CD4-positive, alpha-beta T cell (primary cell): ENCODE measurements around the gene SH3RF3. TPM values are rescaled to one million over a fixed set of nuclear protein-coding genes. Genes with fewer than 3 reads are reported as not detected.
A peak's percentile ranks its signal among the peaks of the same experiment; 100 is the strongest.

ENCODE experiments used
- ATAC-seq: fragments of 200-7000 bp; cut with Tn5 transposase; one replicate; pipeline ENCODE4 v1.10.0; 2022; ENCODE audit warnings: mild to moderate bottlenecking; ENCODE audit not compliant: poor library complexity
- CTCF ChIA-PET: fragments of 350-600 bp; sonication (Branson Sonifier 250); formaldehyde crosslinking; loops from one replicate; lab custom pipeline; 2021; ENCODE audit warnings: antibody characterized with exemption, inconsistent platforms; lab: Charles Lee
- POLR2A ChIA-PET: fragments of 350-600 bp; sonication (Branson Sonifier 250); formaldehyde crosslinking; loops from one replicate; lab custom pipeline; 2021; ENCODE audit warnings: antibody characterized with exemption, inconsistent platforms; lab: Charles Lee
- DNase-seq, 14 experiments: peaks; one replicate each; pipeline ENCODE4 v3.0.0-alpha.2; 2013 to 2020; ENCODE audit warnings: mixed read lengths in 2 of 14
- H3K27ac ChIP-seq, 2 donors: one replicate each; pipeline versions ENCODE4 v1.5.1 to v1.7.0; 2013; ENCODE audit warnings: low read length in 2 of 2, low read depth in 1 of 2, mild to moderate bottlenecking in 1 of 2
- H3K27me3 ChIP-seq, 2 experiments: 1 replicate in 1 of 2; 2 replicates in 1 of 2; pipeline versions ENCODE4 v1.6.1 to v1.7.0; 2013; ENCODE audit warnings: low read length in 2 of 2, control low read depth in 1 of 2, mild to moderate bottlenecking in 1 of 2, moderate library complexity in 1 of 2; ENCODE audit not compliant: insufficient read depth in 2 of 2, control insufficient read depth in 1 of 2
- H3K36me3 ChIP-seq: one replicate; pipeline ENCODE4 v1.6.1; 2013; ENCODE audit warnings: low read length, control low read depth; ENCODE audit not compliant: insufficient read depth
- H3K4me1 ChIP-seq: one replicate; pipeline ENCODE4 v1.6.1; 2013; ENCODE audit warnings: low read length, control low read depth; ENCODE audit not compliant: insufficient read depth
- H3K4me3 ChIP-seq: one replicate; pipeline ENCODE4 v1.5.1; 2013; ENCODE audit warnings: mild to moderate bottlenecking, low read length, moderate library complexity
- H3K9me3 ChIP-seq, 2 experiments: 1 replicate in 1 of 2; 2 replicates in 1 of 2; pipeline versions ENCODE4 v1.6.1 to v1.7.0; 2013; ENCODE audit warnings: low read length in 2 of 2, mild to moderate bottlenecking in 2 of 2, control low read depth in 1 of 2, moderate library complexity in 1 of 2; ENCODE audit not compliant: control insufficient read depth in 1 of 2, insufficient read depth in 1 of 2
- H3K27ac Mint-ChIP-seq: one replicate; pipeline ENCODE4 v1.8.0; 2020; ENCODE audit warnings: mixed read lengths
- H3K27me3 Mint-ChIP-seq: one replicate; pipeline ENCODE4 v1.8.0; 2021; ENCODE audit warnings: mixed read lengths
- H3K36me3 Mint-ChIP-seq: one replicate; pipeline ENCODE4 v1.8.0; 2021; ENCODE audit warnings: low read depth, mixed read lengths
- H3K4me1 Mint-ChIP-seq: one replicate; pipeline ENCODE4 v1.8.0; 2021; ENCODE audit warnings: low read depth, mixed read lengths
- H3K4me3 Mint-ChIP-seq: one replicate; pipeline ENCODE4 v1.8.0; 2020; ENCODE audit warnings: mild to moderate bottlenecking, mixed read lengths
- H3K9me3 Mint-ChIP-seq: one replicate; pipeline ENCODE4 v1.8.0; 2020; ENCODE audit warnings: mixed read lengths
- CTCF ChIP-seq: fragments of 200-600 bp; IDR thresholded peaks from one replicate; pipeline ENCODE4 v1.8.0; 2022; ENCODE audit warnings: antibody characterized with exemption, mild to moderate bottlenecking
- intact Hi-C, 2 experiments: fragments of 100-400 bp; cut with DNase I in 1 of 2; cut with micrococcal nuclease in 1 of 2; formaldehyde crosslinking; loops; one replicate each; pipeline versions ENCODE4 v1.15.1 to v1.9.0; 2023 to 2025; cut with DNase I, micrococcal nuclease
- microRNA-seq: library from miRNA; unstranded; fragments of <30 nt; microRNA quantifications from one replicate; pipeline ENCODE4 v1.2.0, GENCODE V29; 2021; ENCODE audit warnings: borderline microRNAs expressed, borderline replicate concordance
- total RNA-seq, 174 experiments: library from RNA in 2 of 174; stranded (reverse) in 2 of 174; gene quantifications; one replicate each; pipeline ENCODE4 v1.2.3 and lab custom pipeline; 2021 to 2026

SH3RF3 gene
- total RNA-seq, 2 experiments from 2014 or later, result 5.2 to 5.9 TPM

GRCh38 chr2:109545828-109546713 lies 417.1 kb downstream of the SH3RF3 start:
- Histone ChIP-seq H3K4me3 (no peak overlapping the region), H3K27ac (no peak overlapping the region), H3K4me1 (no peaks in the 10 kb centered on the region), H3K9me3 (no peaks in the 10 kb centered on the region), H3K36me3 (no peaks in the 10 kb centered on the region), H3K27me3 (no peaks in the 10 kb centered on the region)
- ChIA-PET POLR2A (interaction anchor here (0.6 to 1.2 kb wide), 2 partner anchors 68 to 645 kb away, joined by 3 to 4 read pairs; partner anchors contain the start of gene SOWAHC), CTCF (interaction anchor here (0.9 to 2.0 kb wide), 6 partner anchors 10 to 611 kb away, joined by 3 to 7 read pairs (median 6); no protein-coding TSS in a partner anchor)
- DNase-seq, result peak in 13 of 14 experiments; percentile 25 to 71 (median 46)
- Mint-ChIP-seq H3K4me3 (no peak overlapping the region), H3K27me3 (peaks cover 7% of the 10 kb centered on the region), H3K9me3 (no peaks in the 10 kb centered on the region), H3K36me3 (no peaks in the 10 kb centered on the region), H3K4me1 (no peaks in the 10 kb centered on the region), H3K27ac (no peak overlapping the region)
- intact Hi-C loops, result loop anchor here in 1 of 2 experiments (5.0 kb wide), 1 partner anchor 186 kb away; no protein-coding TSS in a partner anchor
- ATAC-seq, result peak; percentile 90
- TF ChIP-seq CTCF, result peak; percentile 87

GRCh38 chr2:109547280-109547679 lies 418.3 kb downstream of the SH3RF3 start:
- no peaks in the 10 kb centered on the region for H3K27me3 ChIP-seq
- no peak for ATAC-seq
- H3K4me3 ChIP-seq, result no peak overlapping the region
- no peak for DNase-seq
- H3K36me3 ChIP-seq, result no peaks in the 10 kb centered on the region
- TF ChIP-seq CTCF, result no peak
- no peaks in the 10 kb centered on the region for H3K4me1 ChIP-seq
- H3K9me3 ChIP-seq, result no peaks in the 10 kb centered on the region
- no peak overlapping the region for H3K27ac Mint-ChIP-seq
- H3K9me3 Mint-ChIP-seq, result no peaks in the 10 kb centered on the region
- H3K4me1 Mint-ChIP-seq, result no peaks in the 10 kb centered on the region
- no peaks in the 10 kb centered on the region for H3K36me3 Mint-ChIP-seq
- ChIA-PET POLR2A (no interaction called here), CTCF (interaction anchor here (2.0 kb wide), 1 partner anchor 14 kb away, joined by 6 read pairs; no protein-coding TSS in a partner anchor)
- H3K27ac ChIP-seq, result no peak overlapping the region
- H3K27me3 Mint-ChIP-seq, result peaks cover 5% of the 10 kb centered on the region
- H3K4me3 Mint-ChIP-seq, result no peak overlapping the region
- intact Hi-C loops, result loop anchor here in 1 of 2 experiments (5.0 kb wide), 1 partner anchor 185 kb away; no protein-coding TSS in a partner anchor

- no peaks in the 10 kb centered on the region for H3K9me3 Mint-ChIP-seq
- no peak overlapping the region for H3K27ac Mint-ChIP-seq
- no peaks in the 10 kb centered on the region for H3K36me3 Mint-ChIP-seq
- H3K4me3 ChIP-seq, result no peak overlapping the region
- no peak overlapping the region for H3K27ac ChIP-seq
- CTCF ChIA-PET, result no interaction called here
- H3K4me1 ChIP-seq, result no peaks in the 10 kb centered on the region
- H3K4me1 Mint-ChIP-seq, result no peaks in the 10 kb centered on the region
- H3K27me3 ChIP-seq, result no peaks in the 10 kb centered on the region
- no peak overlapping the region for H3K4me3 Mint-ChIP-seq
- no peak for TF ChIP-seq CTCF
- no peak for ATAC-seq
- intact Hi-C loops, result loop anchor here in 1 of 2 experiments (5.0 kb wide), 1 partner anchor 183 kb away; no protein-coding TSS in a partner anchor
- DNase-seq, result no peak
- H3K27me3 Mint-ChIP-seq, result peaks cover 5% of the 10 kb centered on the region
- POLR2A ChIA-PET, result no interaction called here
- no peaks in the 10 kb centered on the region for H3K36me3 ChIP-seq
- no peaks in the 10 kb centered on the region for H3K9me3 ChIP-seq
Observed at GRCh38 chr2:109549016-109549590, 420.1 kb downstream of the SH3RF3 start.

Small RNAs within 50 kb of the gene (microRNA-seq; reads per million reads assigned to microRNA genes)
- gene MIR4265, result not detected
- gene MIR4266, result not detected

Other genes starting within 250 kb of the SH3RF3 start
- 10 to 100 TPM in 1 of 2 experiments, 1 to 10 TPM in 1; 9.4 to 10.3 TPM for gene EDAR, start 140.0 kb upstream of the SH3RF3 start, total RNA-seq